DND-41 (cell line): ENCODE measurements around the gene DPP6.

Source experiments
- ATAC-seq: fragments of 200-7000 bp; cut with Tn5 transposase; 3 replicates; pipeline ENCODE4 v1.9.1; 2021; ENCODE audit warnings: low read depth; ENCODE audit not compliant: insufficient read depth
- DNase-seq: peaks from one replicate; pipeline ENCODE4 v3.0.0-alpha.2; 2020
- H2AFZ ChIP-seq: 2 replicates; pipeline ENCODE4 v1.6.0; 2012; ENCODE audit warnings: low read depth, low read length
- H3K27ac ChIP-seq: 2 replicates; pipeline ENCODE4 v1.5.1; 2012; ENCODE audit warnings: low read length, inconsistent platforms
- H3K27me3 ChIP-seq: fragments of 200-600 bp; sonication (generic); 2 replicates; pipeline ENCODE4 v1.6.0; 2012; ENCODE audit warnings: low read length, mild to moderate bottlenecking, inconsistent platforms; ENCODE audit not compliant: insufficient read depth, poor library complexity
- H3K36me3 ChIP-seq: 2 replicates; pipeline ENCODE4 v1.5.1; 2012; ENCODE audit warnings: low read length, inconsistent platforms; ENCODE audit not compliant: insufficient read depth
- H3K4me1 ChIP-seq: 2 replicates; pipeline ENCODE4 v1.5.1; 2012; ENCODE audit warnings: mild to moderate bottlenecking, low read length; ENCODE audit not compliant: insufficient read depth
- H3K4me2 ChIP-seq: 2 replicates; pipeline ENCODE4 v1.6.0; 2012; ENCODE audit warnings: mild to moderate bottlenecking, moderate library complexity, low read length, inconsistent platforms; ENCODE audit not compliant: insufficient read depth
- H3K4me3 ChIP-seq, 2 experiments: fragments of 200-600 bp in 1 of 2; shearing (Covaris generic) in 1 of 2; 2 replicates each; pipeline ENCODE4 v1.5.1; 2012 to 2016; ENCODE audit warnings: inconsistent platforms in 2 of 2, low read length in 2 of 2, mild to moderate bottlenecking in 2 of 2, low read depth in 1 of 2, moderate library complexity in 1 of 2
- H3K79me2 ChIP-seq: 2 replicates; pipeline ENCODE4 v1.6.0; 2012; ENCODE audit warnings: low read length, inconsistent platforms; ENCODE audit not compliant: insufficient read depth
- H3K9ac ChIP-seq: 2 replicates; pipeline ENCODE4 v1.6.0; 2012; ENCODE audit warnings: low read depth, mild to moderate bottlenecking, inconsistent platforms, low read length, moderate library complexity
- H3K9me3 ChIP-seq: 2 replicates; pipeline ENCODE4 v1.5.1; 2012; ENCODE audit warnings: low read length, moderate library complexity, mild to moderate bottlenecking, inconsistent platforms; ENCODE audit not compliant: insufficient read depth, severe bottlenecking
- H4K20me1 ChIP-seq: 2 replicates; pipeline ENCODE4 v1.6.0; 2012; ENCODE audit warnings: low read length; ENCODE audit not compliant: insufficient read depth
- EZH2 ChIP-seq: IDR thresholded peaks from 3 replicates; pipeline ENCODE4 v1.6.1; 2012; ENCODE audit warnings: borderline replicate concordance, low read depth, mild to moderate bottlenecking, moderate library complexity, low read length, inconsistent platforms; ENCODE audit not compliant: severe bottlenecking
- TF ChIP-seq, protein P1 (sequence below): IDR thresholded peaks from 2 replicates; pipeline ENCODE4 v1.5.1; 2012; ENCODE audit warnings: borderline replicate concordance, low read length, moderate library complexity, mild to moderate bottlenecking; ENCODE audit not compliant: poor library complexity, severe bottlenecking; ENCODE audit errors: extremely low read depth

The DPP6 gene

DNA sequence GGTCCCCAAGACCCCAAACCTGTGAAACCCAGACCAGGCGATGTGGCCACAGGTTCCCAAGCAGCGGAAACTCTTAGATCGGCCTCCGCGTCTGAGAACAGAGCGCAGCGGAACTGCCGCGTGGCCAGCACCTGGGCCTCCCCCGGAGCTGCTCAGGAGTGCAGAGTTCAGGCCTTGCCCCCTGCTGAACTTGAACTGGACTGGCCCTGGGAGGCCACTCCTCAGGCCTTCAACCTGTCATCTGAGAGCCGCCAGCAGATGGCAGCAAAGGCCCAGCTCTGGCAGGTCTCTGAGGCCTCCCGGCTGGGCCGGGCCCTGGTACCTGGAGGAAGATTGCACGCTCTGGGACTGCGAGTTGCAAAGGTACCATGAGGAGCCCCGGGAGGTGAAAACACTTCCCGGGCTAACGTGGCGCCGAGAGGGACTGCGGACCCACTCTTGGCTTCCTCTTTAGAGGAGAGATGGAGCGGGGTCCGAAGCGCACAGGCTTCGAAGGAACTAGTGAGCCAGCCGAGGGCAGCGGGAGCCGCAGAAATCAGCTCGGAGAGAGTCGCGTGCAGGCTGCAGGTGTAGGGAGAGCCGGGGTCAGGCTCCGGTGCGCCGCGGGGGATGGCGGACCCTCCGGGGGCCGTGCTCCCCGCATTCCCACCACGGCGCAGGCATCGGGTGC lies 861.6 kb downstream of the DPP6 start:
- no peak for TF ChIP-seq EZH2
- TF ChIP-seq, protein P1, sequence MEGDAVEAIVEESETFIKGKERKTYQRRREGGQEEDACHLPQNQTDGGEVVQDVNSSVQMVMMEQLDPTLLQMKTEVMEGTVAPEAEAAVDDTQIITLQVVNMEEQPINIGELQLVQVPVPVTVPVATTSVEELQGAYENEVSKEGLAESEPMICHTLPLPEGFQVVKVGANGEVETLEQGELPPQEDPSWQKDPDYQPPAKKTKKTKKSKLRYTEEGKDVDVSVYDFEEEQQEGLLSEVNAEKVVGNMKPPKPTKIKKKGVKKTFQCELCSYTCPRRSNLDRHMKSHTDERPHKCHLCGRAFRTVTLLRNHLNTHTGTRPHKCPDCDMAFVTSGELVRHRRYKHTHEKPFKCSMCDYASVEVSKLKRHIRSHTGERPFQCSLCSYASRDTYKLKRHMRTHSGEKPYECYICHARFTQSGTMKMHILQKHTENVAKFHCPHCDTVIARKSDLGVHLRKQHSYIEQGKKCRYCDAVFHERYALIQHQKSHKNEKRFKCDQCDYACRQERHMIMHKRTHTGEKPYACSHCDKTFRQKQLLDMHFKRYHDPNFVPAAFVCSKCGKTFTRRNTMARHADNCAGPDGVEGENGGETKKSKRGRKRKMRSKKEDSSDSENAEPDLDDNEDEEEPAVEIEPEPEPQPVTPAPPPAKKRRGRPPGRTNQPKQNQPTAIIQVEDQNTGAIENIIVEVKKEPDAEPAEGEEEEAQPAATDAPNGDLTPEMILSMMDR, result peak; percentile 86

DNA sequence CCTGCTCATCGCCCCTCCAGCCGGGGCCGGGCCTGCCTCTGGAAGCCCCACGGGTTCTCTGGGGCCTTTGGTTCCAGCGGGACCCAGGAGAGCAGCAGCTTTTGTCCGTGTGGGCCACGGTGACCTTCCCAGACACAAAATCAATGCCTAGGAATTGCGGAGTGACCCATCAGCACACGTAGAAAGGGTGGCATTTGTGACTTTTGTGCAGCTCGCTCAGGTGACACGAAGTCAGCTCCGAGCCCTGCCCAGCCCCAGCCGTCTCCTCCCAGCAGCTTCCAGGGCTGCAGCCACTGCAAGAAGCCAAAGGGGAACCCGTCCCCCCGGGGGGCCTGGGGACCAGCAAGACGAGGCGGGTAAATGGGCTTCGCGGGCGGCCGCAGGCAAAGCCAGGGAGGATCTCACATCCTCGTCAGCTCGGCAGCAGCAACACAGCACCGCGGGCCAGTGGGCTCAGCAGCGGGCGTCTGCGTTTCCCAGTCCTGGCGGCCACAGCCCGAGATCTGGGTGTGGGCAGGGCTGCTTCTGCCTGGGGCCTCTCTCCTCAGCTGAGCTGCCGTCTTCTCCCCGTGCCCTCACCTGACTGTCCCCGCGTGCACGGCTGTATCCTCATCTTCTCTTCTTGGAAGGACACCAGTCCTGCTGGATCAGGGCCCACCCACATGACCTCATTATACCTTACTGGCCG lies 862.3 kb downstream of the DPP6 start:
- no peaks in the 10 kb centered on the region for H3K79me2 ChIP-seq
- H2AFZ ChIP-seq, result no peak overlapping the region
- no peak overlapping the region for H3K4me3 ChIP-seq
- H3K27ac ChIP-seq, result no peak overlapping the region
- H3K4me2 ChIP-seq, result no peak overlapping the region
- DNase-seq (no peak), ATAC-seq (no peak)
- no peaks in the 10 kb centered on the region for H3K4me1 ChIP-seq
- H3K36me3 ChIP-seq, result no peaks in the 10 kb centered on the region
- no peaks in the 10 kb centered on the region; the same call in 1 of the 2 replicates for H4K20me1 ChIP-seq
- H3K27me3 ChIP-seq, result no peaks in the 10 kb centered on the region
- H3K9me3 ChIP-seq, result no peaks in the 10 kb centered on the region
- H3K9ac ChIP-seq, result no peak overlapping the region
- no peak for TF ChIP-seq EZH2
- TF ChIP-seq, protein P1, result no peak

More for the DNA sequence above, 861.6 kb downstream of the DPP6 start:
- Histone ChIP-seq H3K36me3 (no peaks in the 10 kb centered on the region), H3K27ac (no peak overlapping the region), H2AFZ (no peak overlapping the region), H4K20me1 (no peaks in the 10 kb centered on the region; the same call in 1 of the 2 replicates), H3K79me2 (no peaks in the 10 kb centered on the region), H3K4me2 (no peak overlapping the region), H3K27me3 (no peaks in the 10 kb centered on the region), H3K9me3 (no peaks in the 10 kb centered on the region), H3K4me3 (no peak overlapping the region), H3K4me1 (no peaks in the 10 kb centered on the region), H3K9ac (no peak overlapping the region)
- DNase-seq (peak; percentile 75), ATAC-seq (peak; percentile 96)

GRCh38 chr7:154914996-154915380 lies 862.8 kb downstream of the DPP6 start:
- Histone ChIP-seq H3K4me1 (no peaks in the 10 kb centered on the region), H3K4me3 (no peak overlapping the region), H4K20me1 (no peaks in the 10 kb centered on the region; the same call in 1 of the 2 replicates), H3K79me2 (no peaks in the 10 kb centered on the region), H3K9ac (no peak overlapping the region), H3K4me2 (no peak overlapping the region), H3K36me3 (no peaks in the 10 kb centered on the region), H3K27me3 (no peaks in the 10 kb centered on the region), H3K27ac (no peak overlapping the region), H2AFZ (no peak overlapping the region), H3K9me3 (no peaks in the 10 kb centered on the region)
- no peak for TF ChIP-seq EZH2
- TF ChIP-seq, protein P1, result peak; percentile 44
- DNase-seq (peak; percentile 22), ATAC-seq (peak; percentile 61; the same call in 2 of the 3 replicates)
